ENCODE data around the gene TPR. TPM values are rescaled to one million over a fixed set of nuclear protein-coding genes. Genes with fewer than 3 reads are reported as not detected.

TPR gene
- total RNA-seq, result 100 to 1,000 TPM in 1 of 4 donors, 10 to 100 TPM in 3; 76.3 to 108 (median 87.6) TPM

GRCh38 chr1:186375152-186375928 is at the start of gene TPR, which contains the start of gene ODR4:
TSS of gene TPR (minus strand) at chr1:186375253. CDS start at chr1:186375028, 225 bp downstream.
TSS of gene ODR4 (plus strand) at chr1:186375838. CDS start at chr1:186379786, 3,948 bp downstream.
- WGBS, 2 donors, result 0 to 1% methylated on average over 51 to 60 of the region's 60 CpGs
- peak; percentile 97 to 99 for DNase-seq (ENCODE audit: low spot score in 2 of 2)
- peaks cover 0 to 57% (median 16%) of the 10 kb centered on the region in 4 donors for H3K4me1 ChIP-seq
- TF ChIP-seq EP300 (IDR thresholded peaks at IDR 0.05) (peak; percentile 49 to 88), CTCF (IDR thresholded peaks at IDR 0.05) (peak; percentile 93 to 99 (median 99)), POLR2A (IDR thresholded peaks at IDR 0.05) (peak; percentile 82 to 83)
- peak within 1 kb of the TSS; percentile 69 to 92 (median 87) for H3K4me3 ChIP-seq
- no peaks in the 10 kb centered on the region for H3K9me3 ChIP-seq
- peaks cover 0 to 21% (median 0%) of the 10 kb centered on the region in 3 donors for H3K36me3 ChIP-seq
- H3K27me3 ChIP-seq, result no peaks in the 10 kb centered on the region
- peak within 1 kb of the TSS; percentile 91 to 99 (median 96) for H3K27ac ChIP-seq

GRCh38 chr1:186424539-186424938 is 49.5 kb upstream of the TPR start:
- H3K9me3 ChIP-seq, result no peaks in the 10 kb centered on the region
- peaks cover 0 to 37% (median 0%) of the 10 kb centered on the region in 3 donors for H3K36me3 ChIP-seq
- WGBS, 2 donors, result 67 to 77% methylated on average over 2 of the region's 2 CpGs
- TF ChIP-seq POLR2A (IDR thresholded peaks at IDR 0.05), result no peak
- TF ChIP-seq EP300 (IDR thresholded peaks at IDR 0.05), result no peak
- no peak for TF ChIP-seq CTCF (IDR thresholded peaks at IDR 0.05)
- no peak overlapping the region for H3K27ac ChIP-seq
- H3K4me1 ChIP-seq, result no peaks in the 10 kb centered on the region
- no peak overlapping the region for H3K4me3 ChIP-seq
- no peaks in the 10 kb centered on the region for H3K27me3 ChIP-seq
- DNase-seq (ENCODE audit: low spot score in 2 of 2), result no peak

- WGBS, 2 donors, result 76 to 83% methylated on average over 6 of the region's 6 CpGs
- Histone ChIP-seq H3K4me1 (no peaks in the 10 kb centered on the region), H3K36me3 (peaks cover 0 to 46% (median 0%) of the 10 kb centered on the region in 3 donors), H3K27ac (peak overlapping the region in 2 of 4 donors; percentile 54 to 58), H3K9me3 (no peaks in the 10 kb centered on the region), H3K4me3 (no peak overlapping the region), H3K27me3 (no peaks in the 10 kb centered on the region)
- DNase-seq (ENCODE audit: low spot score in 2 of 2), result no peak
- no peak for TF ChIP-seq POLR2A (IDR thresholded peaks at IDR 0.05)
- TF ChIP-seq EP300 (IDR thresholded peaks at IDR 0.05), result no peak
- no peak for TF ChIP-seq CTCF (IDR thresholded peaks at IDR 0.05)
Observed at GRCh38 chr1:186421446-186421845, 46.4 kb upstream of the TPR start.

DNA sequence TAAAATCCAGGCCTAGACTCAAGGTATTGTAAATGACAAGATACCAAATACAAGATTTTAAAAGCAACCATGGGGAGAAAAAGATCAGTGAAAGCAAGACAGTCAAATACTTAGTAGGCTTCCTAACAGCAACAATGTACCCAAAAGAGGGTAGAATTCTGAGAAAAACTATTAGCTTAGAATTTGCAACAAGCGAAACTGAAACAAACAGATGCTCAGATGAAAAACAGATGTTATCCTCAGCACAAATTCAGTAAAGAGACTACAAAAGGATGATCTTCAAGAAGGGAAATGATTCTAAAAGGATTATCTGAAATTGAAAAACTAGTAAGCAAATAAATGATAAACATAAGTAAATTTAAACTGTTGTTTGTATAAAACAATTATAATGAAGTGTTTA is 45.9 kb upstream of the TPR start:
- no peak for TF ChIP-seq CTCF (IDR thresholded peaks at IDR 0.05)
- no peak for TF ChIP-seq POLR2A (IDR thresholded peaks at IDR 0.05)
- TF ChIP-seq EP300 (IDR thresholded peaks at IDR 0.05), result no peak
- Histone ChIP-seq H3K9me3 (no peaks in the 10 kb centered on the region), H3K27me3 (no peaks in the 10 kb centered on the region), H3K27ac (peak overlapping the region in 2 of 4 donors; percentile 54 to 58), H3K4me1 (peaks cover 0 to under 1% (median 0%) of the 10 kb centered on the region in 4 donors), H3K4me3 (no peak overlapping the region), H3K36me3 (peaks cover 0 to 44% (median 0%) of the 10 kb centered on the region in 3 donors)
- 50 to 61% methylated on average over 1 of the region's 1 CpG for WGBS, 2 donors
- no peak for DNase-seq (ENCODE audit: low spot score in 2 of 2)

DNA sequence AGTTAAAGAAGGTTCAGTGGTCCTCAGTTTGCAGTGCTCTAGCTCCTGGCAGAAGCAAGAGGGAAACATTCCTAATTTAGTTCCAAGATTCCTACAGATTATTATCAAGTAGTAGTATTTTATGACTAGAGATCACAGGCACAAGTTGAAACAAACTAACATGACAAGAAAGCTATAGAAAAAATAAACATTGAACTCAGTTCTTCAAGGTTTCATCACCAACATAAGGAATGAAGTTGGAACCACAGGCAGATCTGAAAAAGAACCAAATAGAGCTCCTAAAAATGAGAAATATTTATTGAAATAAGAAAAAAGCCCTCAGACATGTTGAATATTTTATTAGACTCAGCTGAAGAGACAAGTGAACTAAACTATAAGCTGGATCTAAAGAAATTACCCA is 45.3 kb upstream of the TPR start:
- H3K9me3 ChIP-seq, result no peaks in the 10 kb centered on the region
- H3K27me3 ChIP-seq, result no peaks in the 10 kb centered on the region
- H3K27ac ChIP-seq, result peak overlapping the region in 2 of 4 donors; percentile 22 to 54
- no peak for TF ChIP-seq POLR2A (IDR thresholded peaks at IDR 0.05)
- no peak for TF ChIP-seq CTCF (IDR thresholded peaks at IDR 0.05)
- TF ChIP-seq EP300 (IDR thresholded peaks at IDR 0.05), result no peak
- DNase-seq (ENCODE audit: low spot score in 2 of 2), result no peak
- H3K4me1 ChIP-seq, result peaks cover 0 to 5% (median 0%) of the 10 kb centered on the region in 4 donors
- no peak overlapping the region for H3K4me3 ChIP-seq
- H3K36me3 ChIP-seq, result peaks cover 0 to 41% (median 0%) of the 10 kb centered on the region in 3 donors

All from tibial nerve (tissue), 4 donors.